ENCODE data around the gene HSD17B12. TPM values are rescaled to one million over a fixed set of nuclear protein-coding genes. Genes with fewer than 3 reads are reported as not detected.
A peak's percentile ranks its signal among the peaks of the same experiment; 100 is the strongest.

HSD17B12 gene
- total and polyA plus RNA-seq, 2 experiments from 2014 or later = 128 to 168 TPM

DNA sequence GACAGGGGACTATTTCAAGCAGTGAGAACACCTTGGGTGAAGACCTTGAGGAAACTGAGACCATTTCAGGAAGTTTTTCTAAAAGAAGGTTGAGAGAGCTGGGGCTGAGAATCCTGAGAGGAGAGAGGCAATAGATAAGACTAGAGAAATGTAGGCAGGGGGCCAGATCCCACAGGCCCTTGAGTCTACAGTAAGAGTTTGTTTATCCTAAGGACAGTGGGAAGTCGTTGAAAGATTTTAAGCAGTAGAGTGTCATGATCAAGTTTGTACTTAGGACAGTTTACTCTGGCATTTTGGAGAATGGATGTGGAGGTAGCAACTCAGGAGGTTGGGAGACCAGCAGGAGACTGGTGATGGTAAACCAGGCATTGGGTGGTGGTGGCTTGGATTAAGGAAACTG lies 17.1 kb downstream of the HSD17B12 start:
- Mint-ChIP-seq H3K4me1 (peaks cover 4% of the 10 kb centered on the region; the same call in 1 of the 3 replicates), H3K4me3 (no peak overlapping the region), H3K9me3 (peaks cover 14% of the 10 kb centered on the region; the same call in 2 of the 3 replicates), H3K27ac (peak overlapping the region; percentile 13; the same call in 1 of the 2 replicates), H3K27me3 (ENCODE audit: insufficient read depth, low read depth, poor library complexity) (peaks cover 2% of the 10 kb centered on the region), H3K36me3 (ENCODE audit: low read depth) (peaks cover 30% of the 10 kb centered on the region)
- H3K4me1 ChIP-seq (ENCODE audit: insufficient read depth) = no peaks in the 10 kb centered on the region
- H3K9me2 ChIP-seq (ENCODE audit: insufficient read depth) = no peaks in the 10 kb centered on the region
- no peaks in the 10 kb centered on the region for H3K27me3 ChIP-seq (ENCODE audit: insufficient read depth)
- no peaks in the 10 kb centered on the region; the same call in 1 of the 2 replicates for H3K36me3 ChIP-seq (ENCODE audit: insufficient read depth)
- H3K79me2 ChIP-seq (replicated peaks; ENCODE audit: insufficient read depth) = peaks cover 100% of the 10 kb centered on the region
- ATAC-seq (no peak), DNase-seq (ENCODE audit: low spot score) (no peak)
- peak overlapping the region; percentile 35; the same call in 1 of the 2 replicates for H3K27ac ChIP-seq (ENCODE audit: low read depth)
- H3F3A ChIP-seq (replicated peaks; ENCODE audit: low read depth) = no peaks in the 10 kb centered on the region
- H4K20me1 ChIP-seq (replicated peaks; ENCODE audit: insufficient read depth) = peaks cover 45% of the 10 kb centered on the region
- TF ChIP-seq EZH2phosphoT487 (IDR thresholded peaks at IDR 0.05; ENCODE audit: unreplicated experiment) (no peak), JUNB (IDR thresholded peaks at IDR 0.05; ENCODE audit: unreplicated experiment) (no peak), ZNF114 (CRISPR knock-in tag; IDR thresholded peaks at IDR 0.05) (no peak), EZH2 (IDR thresholded peaks at IDR 0.05; ENCODE audit: low read depth, unreplicated experiment) (no peak), POLR2AphosphoS5 (IDR thresholded peaks at IDR 0.05; ENCODE audit: low read depth) (no peak), CREB1 (CRISPR knock-in tag; IDR thresholded peaks at IDR 0.05; ENCODE audit: low read depth) (no peak), STAT1 (IDR thresholded peaks at IDR 0.05; ENCODE audit: unreplicated experiment) (no peak), NANOG (IDR thresholded peaks at IDR 0.05; ENCODE audit: borderline replicate concordance) (no peak), ZNF331 (CRISPR knock-in tag; IDR thresholded peaks at IDR 0.05; ENCODE audit: low read depth) (no peak)
- TF ChIP-seq, protein P1, sequence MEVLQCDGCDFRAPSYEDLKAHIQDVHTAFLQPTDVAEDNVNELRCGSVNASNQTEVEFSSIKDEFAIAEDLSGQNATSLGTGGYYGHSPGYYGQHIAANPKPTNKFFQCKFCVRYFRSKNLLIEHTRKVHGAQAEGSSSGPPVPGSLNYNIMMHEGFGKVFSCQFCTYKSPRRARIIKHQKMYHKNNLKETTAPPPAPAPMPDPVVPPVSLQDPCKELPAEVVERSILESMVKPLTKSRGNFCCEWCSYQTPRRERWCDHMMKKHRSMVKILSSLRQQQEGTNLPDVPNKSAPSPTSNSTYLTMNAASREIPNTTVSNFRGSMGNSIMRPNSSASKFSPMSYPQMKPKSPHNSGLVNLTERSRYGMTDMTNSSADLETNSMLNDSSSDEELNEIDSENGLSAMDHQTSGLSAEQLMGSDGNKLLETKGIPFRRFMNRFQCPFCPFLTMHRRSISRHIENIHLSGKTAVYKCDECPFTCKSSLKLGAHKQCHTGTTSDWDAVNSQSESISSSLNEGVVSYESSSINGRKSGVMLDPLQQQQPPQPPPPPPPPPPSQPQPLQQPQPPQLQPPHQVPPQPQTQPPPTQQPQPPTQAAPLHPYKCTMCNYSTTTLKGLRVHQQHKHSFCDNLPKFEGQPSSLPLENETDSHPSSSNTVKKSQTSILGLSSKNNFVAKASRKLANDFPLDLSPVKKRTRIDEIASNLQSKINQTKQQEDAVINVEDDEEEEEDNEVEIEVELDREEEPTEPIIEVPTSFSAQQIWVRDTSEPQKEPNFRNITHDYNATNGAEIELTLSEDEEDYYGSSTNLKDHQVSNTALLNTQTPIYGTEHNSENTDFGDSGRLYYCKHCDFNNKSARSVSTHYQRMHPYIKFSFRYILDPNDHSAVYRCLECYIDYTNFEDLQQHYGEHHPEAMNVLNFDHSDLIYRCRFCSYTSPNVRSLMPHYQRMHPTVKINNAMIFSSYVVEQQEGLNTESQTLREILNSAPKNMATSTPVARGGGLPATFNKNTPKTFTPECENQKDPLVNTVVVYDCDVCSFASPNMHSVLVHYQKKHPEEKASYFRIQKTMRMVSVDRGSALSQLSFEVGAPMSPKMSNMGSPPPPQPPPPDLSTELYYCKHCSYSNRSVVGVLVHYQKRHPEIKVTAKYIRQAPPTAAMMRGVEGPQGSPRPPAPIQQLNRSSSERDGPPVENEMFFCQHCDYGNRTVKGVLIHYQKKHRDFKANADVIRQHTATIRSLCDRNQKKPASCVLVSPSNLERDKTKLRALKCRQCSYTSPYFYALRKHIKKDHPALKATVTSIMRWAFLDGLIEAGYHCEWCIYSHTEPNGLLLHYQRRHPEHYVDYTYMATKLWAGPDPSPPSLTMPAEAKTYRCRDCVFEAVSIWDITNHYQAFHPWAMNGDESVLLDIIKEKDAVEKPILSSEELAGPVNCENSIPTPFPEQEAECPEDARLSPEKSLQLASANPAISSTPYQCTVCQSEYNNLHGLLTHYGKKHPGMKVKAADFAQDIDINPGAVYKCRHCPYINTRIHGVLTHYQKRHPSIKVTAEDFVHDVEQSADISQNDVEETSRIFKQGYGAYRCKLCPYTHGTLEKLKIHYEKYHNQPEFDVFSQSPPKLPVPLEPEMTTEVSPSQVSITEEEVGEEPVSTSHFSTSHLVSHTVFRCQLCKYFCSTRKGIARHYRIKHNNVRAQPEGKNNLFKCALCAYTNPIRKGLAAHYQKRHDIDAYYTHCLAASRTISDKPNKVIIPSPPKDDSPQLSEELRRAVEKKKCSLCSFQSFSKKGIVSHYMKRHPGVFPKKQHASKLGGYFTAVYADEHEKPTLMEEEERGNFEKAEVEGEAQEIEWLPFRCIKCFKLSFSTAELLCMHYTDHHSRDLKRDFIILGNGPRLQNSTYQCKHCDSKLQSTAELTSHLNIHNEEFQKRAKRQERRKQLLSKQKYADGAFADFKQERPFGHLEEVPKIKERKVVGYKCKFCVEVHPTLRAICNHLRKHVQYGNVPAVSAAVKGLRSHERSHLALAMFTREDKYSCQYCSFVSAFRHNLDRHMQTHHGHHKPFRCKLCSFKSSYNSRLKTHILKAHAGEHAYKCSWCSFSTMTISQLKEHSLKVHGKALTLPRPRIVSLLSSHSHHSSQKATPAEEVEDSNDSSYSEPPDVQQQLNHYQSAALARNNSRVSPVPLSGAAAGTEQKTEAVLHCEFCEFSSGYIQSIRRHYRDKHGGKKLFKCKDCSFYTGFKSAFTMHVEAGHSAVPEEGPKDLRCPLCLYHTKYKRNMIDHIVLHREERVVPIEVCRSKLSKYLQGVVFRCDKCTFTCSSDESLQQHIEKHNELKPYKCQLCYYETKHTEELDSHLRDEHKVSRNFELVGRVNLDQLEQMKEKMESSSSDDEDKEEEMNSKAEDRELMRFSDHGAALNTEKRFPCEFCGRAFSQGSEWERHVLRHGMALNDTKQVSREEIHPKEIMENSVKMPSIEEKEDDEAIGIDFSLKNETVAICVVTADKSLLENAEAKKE (CRISPR knock-in tag; IDR thresholded peaks at IDR 0.05) = no peak
- TF ChIP-seq, protein P2, sequence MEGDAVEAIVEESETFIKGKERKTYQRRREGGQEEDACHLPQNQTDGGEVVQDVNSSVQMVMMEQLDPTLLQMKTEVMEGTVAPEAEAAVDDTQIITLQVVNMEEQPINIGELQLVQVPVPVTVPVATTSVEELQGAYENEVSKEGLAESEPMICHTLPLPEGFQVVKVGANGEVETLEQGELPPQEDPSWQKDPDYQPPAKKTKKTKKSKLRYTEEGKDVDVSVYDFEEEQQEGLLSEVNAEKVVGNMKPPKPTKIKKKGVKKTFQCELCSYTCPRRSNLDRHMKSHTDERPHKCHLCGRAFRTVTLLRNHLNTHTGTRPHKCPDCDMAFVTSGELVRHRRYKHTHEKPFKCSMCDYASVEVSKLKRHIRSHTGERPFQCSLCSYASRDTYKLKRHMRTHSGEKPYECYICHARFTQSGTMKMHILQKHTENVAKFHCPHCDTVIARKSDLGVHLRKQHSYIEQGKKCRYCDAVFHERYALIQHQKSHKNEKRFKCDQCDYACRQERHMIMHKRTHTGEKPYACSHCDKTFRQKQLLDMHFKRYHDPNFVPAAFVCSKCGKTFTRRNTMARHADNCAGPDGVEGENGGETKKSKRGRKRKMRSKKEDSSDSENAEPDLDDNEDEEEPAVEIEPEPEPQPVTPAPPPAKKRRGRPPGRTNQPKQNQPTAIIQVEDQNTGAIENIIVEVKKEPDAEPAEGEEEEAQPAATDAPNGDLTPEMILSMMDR (conservative IDR thresholded peaks at IDR 0.05; ENCODE audit: low read depth in 2 of 2) = no peak
- TF ChIP-seq, protein P3, sequence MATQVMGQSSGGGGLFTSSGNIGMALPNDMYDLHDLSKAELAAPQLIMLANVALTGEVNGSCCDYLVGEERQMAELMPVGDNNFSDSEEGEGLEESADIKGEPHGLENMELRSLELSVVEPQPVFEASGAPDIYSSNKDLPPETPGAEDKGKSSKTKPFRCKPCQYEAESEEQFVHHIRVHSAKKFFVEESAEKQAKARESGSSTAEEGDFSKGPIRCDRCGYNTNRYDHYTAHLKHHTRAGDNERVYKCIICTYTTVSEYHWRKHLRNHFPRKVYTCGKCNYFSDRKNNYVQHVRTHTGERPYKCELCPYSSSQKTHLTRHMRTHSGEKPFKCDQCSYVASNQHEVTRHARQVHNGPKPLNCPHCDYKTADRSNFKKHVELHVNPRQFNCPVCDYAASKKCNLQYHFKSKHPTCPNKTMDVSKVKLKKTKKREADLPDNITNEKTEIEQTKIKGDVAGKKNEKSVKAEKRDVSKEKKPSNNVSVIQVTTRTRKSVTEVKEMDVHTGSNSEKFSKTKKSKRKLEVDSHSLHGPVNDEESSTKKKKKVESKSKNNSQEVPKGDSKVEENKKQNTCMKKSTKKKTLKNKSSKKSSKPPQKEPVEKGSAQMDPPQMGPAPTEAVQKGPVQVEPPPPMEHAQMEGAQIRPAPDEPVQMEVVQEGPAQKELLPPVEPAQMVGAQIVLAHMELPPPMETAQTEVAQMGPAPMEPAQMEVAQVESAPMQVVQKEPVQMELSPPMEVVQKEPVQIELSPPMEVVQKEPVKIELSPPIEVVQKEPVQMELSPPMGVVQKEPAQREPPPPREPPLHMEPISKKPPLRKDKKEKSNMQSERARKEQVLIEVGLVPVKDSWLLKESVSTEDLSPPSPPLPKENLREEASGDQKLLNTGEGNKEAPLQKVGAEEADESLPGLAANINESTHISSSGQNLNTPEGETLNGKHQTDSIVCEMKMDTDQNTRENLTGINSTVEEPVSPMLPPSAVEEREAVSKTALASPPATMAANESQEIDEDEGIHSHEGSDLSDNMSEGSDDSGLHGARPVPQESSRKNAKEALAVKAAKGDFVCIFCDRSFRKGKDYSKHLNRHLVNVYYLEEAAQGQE (IDR thresholded peaks at IDR 0.05; ENCODE audit: unreplicated experiment) = no peak
- TF ChIP-seq, protein P4, sequence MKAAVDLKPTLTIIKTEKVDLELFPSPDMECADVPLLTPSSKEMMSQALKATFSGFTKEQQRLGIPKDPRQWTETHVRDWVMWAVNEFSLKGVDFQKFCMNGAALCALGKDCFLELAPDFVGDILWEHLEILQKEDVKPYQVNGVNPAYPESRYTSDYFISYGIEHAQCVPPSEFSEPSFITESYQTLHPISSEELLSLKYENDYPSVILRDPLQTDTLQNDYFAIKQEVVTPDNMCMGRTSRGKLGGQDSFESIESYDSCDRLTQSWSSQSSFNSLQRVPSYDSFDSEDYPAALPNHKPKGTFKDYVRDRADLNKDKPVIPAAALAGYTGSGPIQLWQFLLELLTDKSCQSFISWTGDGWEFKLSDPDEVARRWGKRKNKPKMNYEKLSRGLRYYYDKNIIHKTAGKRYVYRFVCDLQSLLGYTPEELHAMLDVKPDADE (IDR thresholded peaks at IDR 0.05) = no peak
- H3K4me3 ChIP-seq = no peak overlapping the region
- no peak overlapping the region for H2AFZ ChIP-seq
- H3K4me2 ChIP-seq = no peak overlapping the region

Measured in GM23338 (cell line).